H1 (cell line): Measurements from ENCODE around the gene ATAT1. TPM values are rescaled to one million over a fixed set of nuclear protein-coding genes. Genes with fewer than 3 reads are reported as not detected.

ENCODE experiments used
- CTCF ChIA-PET: fragments of 300-600 bp; sonication (Branson Sonifier 250); formaldehyde crosslinking; loops from one replicate; lab custom pipeline; 2021; ENCODE audit not compliant: partially characterized antibody; lab: Charles Lee
- POLR2A ChIA-PET: fragments of 300-600 bp; sonication (Branson Sonifier 250); formaldehyde crosslinking; loops from one replicate; lab custom pipeline; 2021; ENCODE audit warnings: inconsistent platforms; ENCODE audit not compliant: partially characterized antibody; lab: Charles Lee
- DNase-seq, 2 experiments: peaks; one replicate each; pipeline versions ENCODE4 v3.0.0 to v3.0.0-alpha.2; 2010 to 2022; ENCODE audit warnings: low spot score in 2 of 2, low read depth in 1 of 2, mixed read lengths in 1 of 2
- FAIRE-seq: peaks from 2 replicates; lab custom pipeline; 2011; peaks lifted over from hg19 to GRCh38; lab: Jason Lieb, UNC
- H2AFZ ChIP-seq: 2 replicates; pipeline ENCODE4 v1.8.1; 2012; ENCODE audit warnings: low read length, inconsistent platforms
- H2AK5ac ChIP-seq: 2 replicates; pipeline ENCODE4 v1.6.1; 2013; ENCODE audit warnings: low read depth, low read length
- H2BK120ac ChIP-seq: replicated peaks from 2 replicates; pipeline ENCODE3; 2013; ENCODE audit warnings: low read depth, low read length, inconsistent platforms
- H2BK12ac ChIP-seq: 2 replicates; pipeline ENCODE4 v1.6.1; 2013; ENCODE audit warnings: low read depth, low read length
- H2BK15ac ChIP-seq: 2 replicates; pipeline ENCODE4 v1.6.1; 2013; ENCODE audit warnings: low read length
- H2BK20ac ChIP-seq: 2 replicates; pipeline ENCODE4 v1.6.1; 2013; ENCODE audit warnings: low read length
- H2BK5ac ChIP-seq: 2 replicates; pipeline ENCODE4 v1.6.1; 2013; ENCODE audit warnings: low read depth, low read length
- H3K14ac ChIP-seq: 2 replicates; pipeline ENCODE4 v1.6.1; 2013; ENCODE audit warnings: inconsistent platforms; ENCODE audit not compliant: insufficient read length
- H3K18ac ChIP-seq: 2 replicates; pipeline ENCODE4 v1.6.1; 2013; ENCODE audit warnings: low read length; ENCODE audit errors: extremely low read depth
- H3K23ac ChIP-seq: 2 replicates; pipeline ENCODE4 v1.6.1; 2013; ENCODE audit warnings: inconsistent platforms; ENCODE audit not compliant: insufficient read length
- H3K23me2 ChIP-seq: 2 replicates; pipeline ENCODE4 v1.6.1; 2013; ENCODE audit warnings: low read depth, low read length
- H3K27ac ChIP-seq: 2 replicates; pipeline ENCODE4 v1.6.1; 2011; ENCODE audit warnings: low read depth, low read length, inconsistent platforms
- H3K27me3 ChIP-seq, 4 experiments: replicated peaks in 1 of 4; 1 replicate in 1 of 4; 2 replicates in 3 of 4; pipeline versions ENCODE4 v1.6.1 to v1.8.1; 2011 to 2013; ENCODE audit warnings: low read length in 3 of 4, mild to moderate bottlenecking in 3 of 4, inconsistent platforms in 2 of 4, mixed read lengths in 2 of 4, moderate library complexity in 1 of 4; ENCODE audit not compliant: control insufficient read depth in 3 of 4, insufficient read depth in 3 of 4; ENCODE audit errors: extremely low read depth in 1 of 4
- H3K36me3 ChIP-seq, 4 experiments: 2 replicates each; pipeline versions ENCODE4 v1.6.1 to v1.8.1; 2011 to 2013; ENCODE audit warnings: mild to moderate bottlenecking in 4 of 4, low read length in 3 of 4, moderate library complexity in 2 of 4, control low read depth in 1 of 4, inconsistent platforms in 1 of 4; ENCODE audit not compliant: insufficient read depth in 4 of 4, control insufficient read depth in 2 of 4
- H3K4ac ChIP-seq: replicated peaks from 2 replicates; pipeline ENCODE3; 2013; ENCODE audit warnings: low read length, low read depth, mixed read lengths, inconsistent platforms; ENCODE audit not compliant: insufficient read length
- H3K4me1 ChIP-seq, 4 experiments: replicated peaks in 1 of 4; 1 replicate in 1 of 4; 2 replicates in 3 of 4; pipeline versions ENCODE4 v1.6.1 to v1.8.1; 2011 to 2013; ENCODE audit warnings: low read length in 3 of 4, inconsistent platforms in 2 of 4, mixed read lengths in 1 of 4; ENCODE audit not compliant: insufficient read depth in 4 of 4, control insufficient read depth in 3 of 4
- H3K4me2 ChIP-seq, 2 experiments: 2 replicates each; pipeline versions ENCODE4 v1.6.1 to v1.8.1; 2011 to 2013; ENCODE audit warnings: low read depth in 2 of 2, low read length in 2 of 2, control low read depth in 1 of 2, inconsistent platforms in 1 of 2, mild to moderate bottlenecking in 1 of 2; ENCODE audit not compliant: insufficient read depth in 1 of 2
- H3K4me3 ChIP-seq, 4 experiments: fragments of 200-600, 300-600 bp in 1 of 4; sonication (generic), shearing (Covaris generic), sonication (Bioruptor Twin) in 1 of 4; 2 replicates each; pipeline versions ENCODE4 v1.5.1 to v1.8.1; 2011 to 2016; ENCODE audit warnings: low read length in 4 of 4, low read depth in 3 of 4, control low read depth in 2 of 4, inconsistent platforms in 2 of 4, mild to moderate bottlenecking in 2 of 4, mixed read lengths in 1 of 4, moderate library complexity in 1 of 4; ENCODE audit not compliant: insufficient read depth in 2 of 4; ENCODE audit errors: extremely low read depth in 1 of 4
- H3K56ac ChIP-seq: replicated peaks from 2 replicates; pipeline ENCODE3; 2013; ENCODE audit warnings: low read depth, mild to moderate bottlenecking, mixed read lengths, low read length, inconsistent platforms; ENCODE audit not compliant: insufficient read length
- H3K79me1 ChIP-seq: 2 replicates; pipeline ENCODE4 v1.6.1; 2013; ENCODE audit warnings: low read depth, low read length, control low read depth
- H3K79me2 ChIP-seq, 2 experiments: 2 replicates each; pipeline versions ENCODE4 v1.6.1 to v1.8.1; 2012 to 2013; ENCODE audit warnings: low read length in 2 of 2, mild to moderate bottlenecking in 2 of 2, inconsistent platforms in 1 of 2; ENCODE audit not compliant: insufficient read depth in 2 of 2, control insufficient read depth in 1 of 2
- H3K9ac ChIP-seq, 4 experiments: replicated peaks in 1 of 4; 1 replicate in 1 of 4; 2 replicates in 3 of 4; pipeline versions ENCODE4 v1.6.1 to v1.8.1; 2011 to 2013; ENCODE audit warnings: low read depth in 3 of 4, low read length in 3 of 4, control low read depth in 2 of 4, mild to moderate bottlenecking in 2 of 4, moderate library complexity in 2 of 4, inconsistent platforms in 1 of 4; ENCODE audit errors: extremely low read depth in 1 of 4
- H3K9me3 ChIP-seq, 2 experiments: 2 replicates each; pipeline versions ENCODE4 v1.6.1 to v1.8.1; 2012 to 2013; ENCODE audit warnings: mild to moderate bottlenecking in 2 of 2, moderate library complexity in 2 of 2, control low read depth in 1 of 2, inconsistent platforms in 1 of 2, low read depth in 1 of 2, low read length in 1 of 2, mixed read lengths in 1 of 2; ENCODE audit not compliant: insufficient read depth in 2 of 2
- H4K20me1 ChIP-seq, 2 experiments: replicated peaks in 1 of 2; 2 replicates each; pipeline versions ENCODE3 to v1.8.1; 2011 to 2013; ENCODE audit warnings: inconsistent platforms in 2 of 2, low read length in 2 of 2, mild to moderate bottlenecking in 1 of 2; ENCODE audit not compliant: insufficient read depth in 2 of 2, control insufficient read depth in 1 of 2
- H4K5ac ChIP-seq: 2 replicates; pipeline ENCODE4 v1.6.1; 2013; ENCODE audit warnings: low read length, low read depth, mixed read lengths, inconsistent platforms; ENCODE audit not compliant: insufficient read length
- H4K8ac ChIP-seq: 2 replicates; pipeline ENCODE4 v1.8.0; 2013; ENCODE audit warnings: mild to moderate bottlenecking, moderate library complexity, low read length, inconsistent platforms; ENCODE audit not compliant: insufficient read depth; ENCODE audit errors: extremely low read depth
- H4K91ac ChIP-seq: replicated peaks from 2 replicates; pipeline ENCODE3; 2013; ENCODE audit warnings: low read length, mixed read lengths, inconsistent platforms; ENCODE audit not compliant: insufficient read length
- BCL11A ChIP-seq, 2 experiments: IDR thresholded peaks; one replicate each; pipeline ENCODE4 v1.6.1; 2011; ENCODE audit warnings: low read depth in 2 of 2, low read length in 2 of 2, mild to moderate bottlenecking in 2 of 2
- CHD1 ChIP-seq: IDR thresholded peaks from 2 replicates; pipeline ENCODE4 v1.6.1; 2012; ENCODE audit warnings: low read depth, low read length, improper control_type of control experiment
- POLR2A ChIP-seq, 2 experiments: IDR thresholded peaks; 1 replicate in 1 of 2; 2 replicates in 1 of 2; pipeline ENCODE4 v1.6.1; 2011; ENCODE audit warnings: low read depth in 2 of 2, low read length in 2 of 2, mild to moderate bottlenecking in 2 of 2; ENCODE audit errors: control extremely low read depth in 1 of 2
- SUZ12 ChIP-seq: fragments of 200-600 bp; sonication (generic); IDR thresholded peaks from 2 replicates; pipeline ENCODE4 v1.6.1; 2012; ENCODE audit warnings: mild to moderate bottlenecking, inconsistent platforms, low read length, moderate library complexity, mixed read lengths
- WGBS, 2 experiments: shearing (Covaris generic) in 1 of 2; methylation state at CpG; one replicate each; pipeline versions ENCODE4 v1.1.6 to v1.1.7; 2013 to 2015; ENCODE audit warnings: low lambda C conversion rate in 2 of 2, mixed read lengths in 2 of 2, inconsistent platforms in 1 of 2, low coverage in 1 of 2, missing lambda C conversion rate in 1 of 2; ENCODE audit not compliant: insufficient replicate concordance in 2 of 2, insufficient coverage in 1 of 2, insufficient read length in 1 of 2; ENCODE audit errors: extremely low coverage in 1 of 2, missing lambda C conversion rate in 1 of 2; 5-methylcytosine and 5-hydroxymethylcytosine counted together
- polyA plus RNA-seq, 7 experiments: library from polyadenylated mRNA; depleted of rRNA in 3 of 7; stranded (reverse) in 5 of 7; unstranded in 2 of 7; fragments of >200 nt in 5 of 7; fragments of 200-250 nt in 2 of 7; gene quantifications; 1 replicate in 5 of 7; 2 replicates in 1 of 7; 4 replicates in 1 of 7; pipeline versions ENCODE4 v1.2.1 to v1.2.3, GENCODE V29; 2011 to 2013; ENCODE audit warnings: missing spikeins in 2 of 7, mixed read lengths in 2 of 7
- total RNA-seq: library from RNA; stranded (reverse); fragmentation: NEBNext Ultra II Directional; extraction: Animal tissue kit (Norgen Biotek cat#: 25700); gene quantifications from 2 replicates; pipeline ENCODE4 v1.2.1, GENCODE V29; 2021

The ATAT1 gene
- total and polyA plus RNA-seq, 2 of the 8 experiments (the other 6 are each of a cell fraction or from before 2014, with no cell fraction given), result 14.4 to 14.6 TPM

- Histone ChIP-seq H3K4me2 (no peak overlapping the region), H2BK15ac (no peak overlapping the region), H3K36me3 (peaks cover 44 to 91% (median 78%) of the 10 kb centered on the region in 4 experiments), H4K5ac (no peak overlapping the region), H3K79me2 (no peaks in the 10 kb centered on the region), H2BK12ac (no peak overlapping the region), H3K79me1 (no peaks in the 10 kb centered on the region; the same call in 1 of the 2 replicates), H2BK120ac (no peak overlapping the region), H3K14ac (no peak overlapping the region), H3K23me2 (no peaks in the 10 kb centered on the region), H2AFZ (no peak overlapping the region), H3K4me1 (no peaks in the 10 kb centered on the region), H3K4me3 (no peak overlapping the region), H2BK20ac (no peak overlapping the region), H4K91ac (no peak overlapping the region), H4K20me1 (peaks cover 3 to 6% of the 10 kb centered on the region in 2 experiments), H3K23ac (no peak overlapping the region), H3K56ac (no peak overlapping the region), H3K27ac (no peak overlapping the region), H3K9me3 (no peaks in the 10 kb centered on the region), H4K8ac (no peak overlapping the region), H3K18ac (no peak overlapping the region), H2AK5ac (no peak overlapping the region), H2BK5ac (no peak overlapping the region), H3K27me3 (no peaks in the 10 kb centered on the region), H3K4ac (no peak overlapping the region), H3K9ac (no peak overlapping the region)
- DNase-seq (no peak), FAIRE-seq (no peak)
- 94% methylated on average over 5 of the region's 5 CpGs; no CpG with 5 or more reads in 1 of the 2 experiments for WGBS, 2 experiments
- TF ChIP-seq BCL11A (IDR thresholded peaks at IDR 0.05; ENCODE audit: low read depth in 2 of 2, low read length in 2 of 2) (no peak), SUZ12 (no peak), CHD1 (no peak), POLR2A (IDR thresholded peaks at IDR 0.05; ENCODE audit: control extremely low read depth in 1 of 2, low read depth in 2 of 2, low read length in 2 of 2) (0 out of 3 replicates have a peak, but pooled peaks of 1 of the 2 experiments have one; percentile 10)
- POLR2A ChIA-PET, result interaction anchor here (1.2 to 27.0 kb wide), 8 partner anchors 10 to 117 kb away, joined by 3 to 712 read pairs (median 8); partner anchors contain the start of gene ABCF1
- CTCF ChIA-PET, result interaction anchor here (0.6 to 4.9 kb wide), 4 partner anchors 13 to 101 kb away, joined by 3 to 23 read pairs (median 5); no protein-coding TSS in a partner anchor
Observed at GRCh38 chr6:30583921-30584320, 42.8 kb upstream of the ATAT1 start.
